ENCODE results near the gene ME3.

Gene ME3

GRCh38 chr11:86586307-86586706 is 86.1 kb downstream of the ME3 start:
- Mint-ChIP-seq H3K4me3 (no peak overlapping the region), H3K27me3 (peaks cover 11% of the 10 kb centered on the region), H3K4me1 (ENCODE audit: low read depth) (peaks cover 3% of the 10 kb centered on the region), H3K27ac (no peak overlapping the region), H3K36me3 (ENCODE audit: low read depth) (no peaks in the 10 kb centered on the region), H3K9me3 (no peaks in the 10 kb centered on the region)

DNA sequence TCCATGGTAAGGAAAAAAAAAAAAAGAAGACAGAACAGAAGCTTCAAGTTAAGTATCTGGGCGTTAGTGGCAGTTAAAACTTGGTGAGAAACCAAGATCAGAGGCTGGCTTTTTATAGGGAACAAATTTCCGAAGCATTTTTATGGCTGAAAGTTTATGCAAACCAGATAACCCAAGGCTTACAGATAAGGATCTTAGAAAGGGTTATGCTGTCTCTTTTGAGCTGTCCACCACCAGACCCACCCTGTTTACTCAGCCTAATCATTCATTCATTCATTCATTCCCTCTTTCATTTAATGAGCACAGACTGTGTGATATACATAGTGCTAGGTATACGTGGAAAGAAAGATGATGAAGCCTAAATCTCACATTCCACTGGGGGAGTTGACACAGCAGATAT is 89.5 kb downstream of the ME3 start:
- Mint-ChIP-seq H3K4me3 (no peak overlapping the region), H3K4me1 (ENCODE audit: low read depth) (no peaks in the 10 kb centered on the region), H3K9me3 (no peaks in the 10 kb centered on the region), H3K36me3 (ENCODE audit: low read depth) (no peaks in the 10 kb centered on the region), H3K27ac (no peak overlapping the region), H3K27me3 (peaks cover 11% of the 10 kb centered on the region)

GRCh38 chr11:86580535-86580934 is 91.9 kb downstream of the ME3 start:
- H3K27ac Mint-ChIP-seq = no peak overlapping the region
- H3K4me1 Mint-ChIP-seq (ENCODE audit: low read depth) = no peaks in the 10 kb centered on the region
- no peak overlapping the region for H3K4me3 Mint-ChIP-seq
- H3K9me3 Mint-ChIP-seq = no peaks in the 10 kb centered on the region
- no peaks in the 10 kb centered on the region for H3K36me3 Mint-ChIP-seq (ENCODE audit: low read depth)
- H3K27me3 Mint-ChIP-seq = peaks cover 23% of the 10 kb centered on the region

GRCh38 chr11:86579406-86579731 is 93.0 kb downstream of the ME3 start:
- Mint-ChIP-seq H3K27me3 (peaks cover 25% of the 10 kb centered on the region), H3K27ac (no peak overlapping the region), H3K4me1 (ENCODE audit: low read depth) (no peaks in the 10 kb centered on the region), H3K4me3 (no peak overlapping the region), H3K9me3 (no peaks in the 10 kb centered on the region), H3K36me3 (ENCODE audit: low read depth) (no peaks in the 10 kb centered on the region)

- Mint-ChIP-seq H3K27ac (no peak overlapping the region), H3K4me3 (no peak overlapping the region), H3K4me1 (ENCODE audit: low read depth) (no peaks in the 10 kb centered on the region), H3K36me3 (ENCODE audit: low read depth) (no peaks in the 10 kb centered on the region), H3K9me3 (no peaks in the 10 kb centered on the region), H3K27me3 (peaks cover 22% of the 10 kb centered on the region)
These were observed 93.5 kb downstream of the ME3 start for GRCh38 chr11:86578727-86579405.

GRCh38 chr11:86577644-86578636 is 94.5 kb downstream of the ME3 start:
- no peak overlapping the region for H3K4me3 Mint-ChIP-seq
- H3K36me3 Mint-ChIP-seq (ENCODE audit: low read depth) = no peaks in the 10 kb centered on the region
- H3K27ac Mint-ChIP-seq = no peak overlapping the region
- no peaks in the 10 kb centered on the region for H3K4me1 Mint-ChIP-seq (ENCODE audit: low read depth)
- H3K9me3 Mint-ChIP-seq = no peaks in the 10 kb centered on the region
- peaks cover 26% of the 10 kb centered on the region for H3K27me3 Mint-ChIP-seq

- H3K4me3 Mint-ChIP-seq = no peak overlapping the region
- H3K4me1 Mint-ChIP-seq (ENCODE audit: low read depth) = no peaks in the 10 kb centered on the region
- H3K36me3 Mint-ChIP-seq (ENCODE audit: low read depth) = no peaks in the 10 kb centered on the region
- no peak overlapping the region for H3K27ac Mint-ChIP-seq
- H3K27me3 Mint-ChIP-seq = peaks cover 27% of the 10 kb centered on the region
- no peaks in the 10 kb centered on the region for H3K9me3 Mint-ChIP-seq
These were observed 95.3 kb downstream of the ME3 start for GRCh38 chr11:86576946-86577624.

DNA sequence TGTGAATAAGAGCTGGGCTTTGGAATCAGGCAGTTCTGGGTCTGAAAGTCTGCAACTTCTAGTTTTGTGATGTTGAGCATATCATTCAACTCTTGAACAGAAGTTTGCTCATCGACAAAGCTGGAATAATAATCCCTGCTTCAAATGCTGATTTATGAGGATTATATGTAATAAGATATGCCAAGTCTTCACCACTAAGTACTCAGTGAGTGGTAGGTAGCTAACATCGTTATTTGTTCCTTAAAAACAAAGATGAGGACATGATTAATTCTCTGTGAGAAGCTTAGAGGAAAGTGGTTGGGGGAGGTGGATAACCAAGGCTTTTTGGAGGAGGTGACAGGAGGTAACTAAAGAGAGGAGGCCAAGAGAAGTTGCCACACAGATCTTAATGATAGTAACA is 96.5 kb downstream of the ME3 start:
- Mint-ChIP-seq H3K27me3 (peaks cover 25% of the 10 kb centered on the region), H3K4me1 (ENCODE audit: low read depth) (no peaks in the 10 kb centered on the region), H3K36me3 (ENCODE audit: low read depth) (no peaks in the 10 kb centered on the region), H3K9me3 (no peaks in the 10 kb centered on the region), H3K27ac (no peak overlapping the region), H3K4me3 (no peak overlapping the region)

- Mint-ChIP-seq H3K9me3 (no peaks in the 10 kb centered on the region), H3K36me3 (ENCODE audit: low read depth) (no peaks in the 10 kb centered on the region), H3K27ac (no peak overlapping the region), H3K4me1 (ENCODE audit: low read depth) (no peaks in the 10 kb centered on the region), H3K4me3 (no peak overlapping the region), H3K27me3 (peaks cover 25% of the 10 kb centered on the region)
These were observed 97.1 kb downstream of the ME3 start for GRCh38 chr11:86575208-86575855.

DNA sequence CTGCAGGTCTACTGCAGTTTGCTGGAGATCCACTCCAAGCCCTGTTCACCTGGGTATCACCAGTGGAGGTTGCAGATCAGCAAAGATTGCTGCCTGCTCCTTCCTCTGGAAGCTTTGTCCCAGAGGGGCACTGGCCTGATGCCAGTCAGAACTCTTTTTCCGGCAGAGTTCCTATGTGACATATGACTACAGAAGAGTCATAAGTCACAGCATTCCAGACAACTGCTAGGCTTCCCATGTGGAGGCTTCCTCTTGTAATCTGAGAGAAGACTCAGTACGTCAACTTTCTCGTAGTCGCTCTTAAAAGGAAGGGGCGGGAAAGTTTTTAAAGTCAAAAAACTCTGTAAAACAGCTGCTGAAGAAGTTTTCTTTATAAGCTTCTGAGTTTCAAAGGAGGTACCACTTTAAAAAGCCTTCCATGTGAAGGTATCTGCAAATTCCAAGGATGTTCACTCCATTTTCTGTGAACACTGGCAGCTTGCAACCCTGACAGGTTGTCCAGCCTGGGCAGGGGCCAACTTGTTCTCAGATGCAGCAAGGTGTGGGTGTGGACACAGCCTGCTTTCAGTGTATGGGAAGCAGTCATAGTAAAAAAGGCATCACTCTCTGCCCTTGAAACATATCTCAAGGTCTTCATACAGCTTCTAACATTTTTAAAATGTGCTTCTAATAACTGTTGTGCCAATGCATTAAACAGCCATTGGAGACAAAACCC is 97.8 kb downstream of the ME3 start:
- Mint-ChIP-seq H3K4me1 (ENCODE audit: low read depth) (no peaks in the 10 kb centered on the region), H3K4me3 (no peak overlapping the region), H3K9me3 (no peaks in the 10 kb centered on the region), H3K27me3 (peaks cover 25% of the 10 kb centered on the region), H3K36me3 (ENCODE audit: low read depth) (no peaks in the 10 kb centered on the region), H3K27ac (no peak overlapping the region)

DNA sequence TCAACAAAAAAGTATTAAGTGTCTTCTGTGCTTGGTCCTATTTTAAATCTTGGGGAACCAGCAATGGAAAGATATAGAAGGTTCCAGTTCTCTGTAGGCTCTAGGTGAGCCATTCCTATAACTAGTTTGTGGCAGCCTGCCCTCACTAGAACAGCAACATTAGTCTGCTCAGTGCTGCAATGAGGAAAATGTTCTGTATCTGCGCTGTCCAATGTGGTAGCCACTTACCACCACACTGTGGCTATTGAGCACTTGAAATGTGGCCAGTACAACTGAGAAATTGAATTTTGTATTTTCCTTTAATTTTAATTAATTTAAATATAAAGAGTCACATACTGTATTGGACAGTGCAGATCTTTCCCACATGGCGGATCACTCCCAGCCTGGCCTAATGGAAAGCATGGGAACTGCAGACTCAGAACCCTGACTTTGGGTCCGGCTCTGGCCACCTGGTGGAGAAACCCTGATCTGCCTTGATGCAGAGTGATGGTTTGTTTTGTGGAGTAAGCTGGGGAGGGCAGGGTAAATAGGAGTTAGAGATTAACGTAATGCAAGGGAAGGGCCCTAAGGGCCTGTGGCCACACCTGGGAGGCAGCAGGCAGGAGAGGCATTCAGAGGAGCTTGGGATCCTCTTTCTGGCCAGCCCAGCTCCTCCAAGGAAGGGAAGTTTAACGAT is 101.0 kb downstream of the ME3 start:
- no peaks in the 10 kb centered on the region for H3K36me3 Mint-ChIP-seq (ENCODE audit: low read depth)
- H3K27me3 Mint-ChIP-seq = peaks cover 18% of the 10 kb centered on the region
- H3K4me3 Mint-ChIP-seq = no peak overlapping the region
- no peaks in the 10 kb centered on the region for H3K9me3 Mint-ChIP-seq
- H3K4me1 Mint-ChIP-seq (ENCODE audit: low read depth) = no peaks in the 10 kb centered on the region
- no peak overlapping the region for H3K27ac Mint-ChIP-seq

DNA sequence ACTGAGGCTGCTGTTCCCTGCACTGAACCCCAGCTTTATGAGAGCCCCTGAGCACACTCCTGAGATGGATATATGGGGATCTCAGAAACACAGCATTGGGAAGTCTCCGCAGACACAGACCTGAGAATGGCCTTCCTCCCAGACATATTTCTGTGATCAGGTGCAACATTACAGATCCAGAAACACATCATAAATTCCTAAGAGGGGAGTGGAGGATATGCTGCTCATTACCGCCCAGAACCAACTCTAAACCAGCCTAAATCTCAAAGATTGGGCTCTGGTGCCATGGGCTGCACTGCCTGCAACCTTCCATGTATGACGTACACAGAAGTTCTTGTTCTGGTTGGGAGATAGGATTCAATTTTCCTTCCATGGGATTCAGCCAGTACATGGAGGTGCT is 102.0 kb downstream of the ME3 start:
- Mint-ChIP-seq H3K36me3 (ENCODE audit: low read depth) (no peaks in the 10 kb centered on the region), H3K9me3 (no peaks in the 10 kb centered on the region), H3K27ac (no peak overlapping the region), H3K27me3 (peaks cover 13% of the 10 kb centered on the region), H3K4me1 (ENCODE audit: low read depth) (no peaks in the 10 kb centered on the region), H3K4me3 (no peak overlapping the region)

DNA sequence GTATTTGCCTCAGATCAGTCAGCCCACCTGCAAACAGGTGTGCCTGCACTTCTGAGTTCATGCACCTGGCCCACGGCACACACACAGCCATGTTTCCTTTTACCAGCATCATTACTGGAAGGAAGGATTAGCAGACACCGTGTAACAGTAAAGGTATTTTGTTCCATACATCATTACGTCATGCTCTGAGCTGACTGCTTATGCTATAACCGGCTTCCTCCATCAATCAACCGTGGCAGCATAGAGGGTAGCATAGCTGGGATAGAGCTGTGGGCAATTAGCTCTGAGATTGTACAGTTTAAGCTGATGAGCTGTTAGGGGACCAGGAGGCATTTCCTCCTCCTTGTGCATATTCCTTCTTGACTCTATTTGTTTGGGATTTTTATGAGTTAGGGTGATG is 102.4 kb downstream of the ME3 start:
- no peak overlapping the region for H3K27ac Mint-ChIP-seq

GRCh38 chr11:86569109-86569508 is 103.3 kb downstream of the ME3 start:
- Mint-ChIP-seq H3K4me3 (no peak overlapping the region), H3K27me3 (peaks cover 15% of the 10 kb centered on the region), H3K9me3 (no peaks in the 10 kb centered on the region), H3K27ac (no peak overlapping the region), H3K36me3 (ENCODE audit: low read depth) (no peaks in the 10 kb centered on the region), H3K4me1 (ENCODE audit: low read depth) (no peaks in the 10 kb centered on the region)

More for the DNA sequence above, 102.4 kb downstream of the ME3 start:
- Mint-ChIP-seq H3K36me3 (ENCODE audit: low read depth) (no peaks in the 10 kb centered on the region), H3K9me3 (no peaks in the 10 kb centered on the region), H3K4me1 (ENCODE audit: low read depth) (no peaks in the 10 kb centered on the region), H3K4me3 (no peak overlapping the region), H3K27me3 (peaks cover 14% of the 10 kb centered on the region)
